WTC11 (cell line): ENCODE measurements around the gene SPOPL.

Source experiments
- ATF2 ChIP-seq: sonication (generic); formaldehyde crosslinking; IDR thresholded peaks from 2 replicates; pipeline ENCODE4 v1.8.1; 2022; ENCODE audit warnings: low read depth, missing genetic modification reagents, borderline replicate concordance
- ELF4 ChIP-seq: sonication (generic); formaldehyde crosslinking; IDR thresholded peaks from 2 replicates; pipeline ENCODE4 v1.8.1; 2022; ENCODE audit warnings: low read depth, mild to moderate bottlenecking, moderate library complexity, missing genetic modification reagents
- JUN ChIP-seq: sonication (generic); formaldehyde crosslinking; IDR thresholded peaks from 2 replicates; pipeline ENCODE4 v1.8.0; 2023; ENCODE audit warnings: mild to moderate bottlenecking, missing genetic modification reagents
- MAX ChIP-seq: sonication (generic); formaldehyde crosslinking; IDR thresholded peaks from 2 replicates; pipeline ENCODE4 v1.8.0; 2022; ENCODE audit warnings: mild to moderate bottlenecking, missing genetic modification reagents
- TEAD4 ChIP-seq: sonication (generic); formaldehyde crosslinking; IDR thresholded peaks from 2 replicates; pipeline ENCODE4 v1.8.0; 2022; ENCODE audit warnings: mild to moderate bottlenecking, missing genetic modification reagents
- USF2 ChIP-seq: sonication (generic); formaldehyde crosslinking; IDR thresholded peaks from 2 replicates; pipeline ENCODE4 v1.8.1; 2023; ENCODE audit warnings: mild to moderate bottlenecking, missing genetic modification reagents, moderate library complexity
- ZNF121 ChIP-seq: sonication (generic); formaldehyde crosslinking; IDR thresholded peaks from 2 replicates; pipeline ENCODE4 v1.8.0; 2023; ENCODE audit warnings: missing genetic modification reagents
- TF ChIP-seq, protein P1 (sequence below): fragments of 200-600 bp; IDR thresholded peaks from 2 replicates; pipeline ENCODE4 v1.8.0; 2022; ENCODE audit warnings: antibody characterized with exemption

GRCh38 chr2:138507267-138507666 lies 5.7 kb downstream of the SPOPL start:
- TF ChIP-seq ATF2 (CRISPR knock-in tag) (no peak), ELF4 (no peak), JUN (CRISPR knock-in tag) (no peak), ZNF121 (CRISPR knock-in tag) (no peak), TEAD4 (no peak), USF2 (no peak), MAX (CRISPR knock-in tag) (no peak)
- TF ChIP-seq, protein P1, sequence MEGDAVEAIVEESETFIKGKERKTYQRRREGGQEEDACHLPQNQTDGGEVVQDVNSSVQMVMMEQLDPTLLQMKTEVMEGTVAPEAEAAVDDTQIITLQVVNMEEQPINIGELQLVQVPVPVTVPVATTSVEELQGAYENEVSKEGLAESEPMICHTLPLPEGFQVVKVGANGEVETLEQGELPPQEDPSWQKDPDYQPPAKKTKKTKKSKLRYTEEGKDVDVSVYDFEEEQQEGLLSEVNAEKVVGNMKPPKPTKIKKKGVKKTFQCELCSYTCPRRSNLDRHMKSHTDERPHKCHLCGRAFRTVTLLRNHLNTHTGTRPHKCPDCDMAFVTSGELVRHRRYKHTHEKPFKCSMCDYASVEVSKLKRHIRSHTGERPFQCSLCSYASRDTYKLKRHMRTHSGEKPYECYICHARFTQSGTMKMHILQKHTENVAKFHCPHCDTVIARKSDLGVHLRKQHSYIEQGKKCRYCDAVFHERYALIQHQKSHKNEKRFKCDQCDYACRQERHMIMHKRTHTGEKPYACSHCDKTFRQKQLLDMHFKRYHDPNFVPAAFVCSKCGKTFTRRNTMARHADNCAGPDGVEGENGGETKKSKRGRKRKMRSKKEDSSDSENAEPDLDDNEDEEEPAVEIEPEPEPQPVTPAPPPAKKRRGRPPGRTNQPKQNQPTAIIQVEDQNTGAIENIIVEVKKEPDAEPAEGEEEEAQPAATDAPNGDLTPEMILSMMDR, result no peak
